ENCODE data around the gene GPR108. TPM values are rescaled to one million over a fixed set of nuclear protein-coding genes. Genes with fewer than 3 reads are reported as not detected.
A peak's percentile ranks its signal among the peaks of the same experiment; 100 is the strongest.

Gene GPR108
- total and polyA plus RNA-seq, 2 of the 13 experiments (the other 11 are each of a cell fraction or from before 2014, with no cell fraction given): 36.4 to 63.0 TPM

- H2AFZ ChIP-seq (ENCODE audit: low read length): no peak overlapping the region
- CTCF ChIA-PET (ENCODE audit: low intra/inter-chr PET ratio, low total read pairs): interaction anchor here (3.1 to 3.4 kb wide), 3 partner anchors 13 to 123 kb away, joined by 17 to 31 read pairs (median 25); no protein-coding TSS in a partner anchor
- TF ChIP-seq POLR2G (IDR thresholded peaks at IDR 0.05; ENCODE audit: low read depth, low read length) (no peak), ZBTB4 (CRISPR knock-in tag; IDR thresholded peaks at IDR 0.05; ENCODE audit: borderline replicate concordance) (no peak), AGO1 (IDR thresholded peaks at IDR 0.05; ENCODE audit: low read depth, low read length, poor library complexity, severe bottlenecking) (no peak), ZNF407 (CRISPR knock-in tag; IDR thresholded peaks at IDR 0.05; ENCODE audit: not compliant biosample characterization) (no peak), BRF2 (CRISPR knock-in tag; IDR thresholded peaks at IDR 0.05) (no peak)
These were observed 2.7 kb upstream of the GPR108 start for GRCh38 chr19:6739883-6740588.

More at GRCh38 chr19:6739883-6740588, 2.7 kb upstream of the GPR108 start:
- peaks cover 32% of the 10 kb centered on the region for H3K79me2 ChIP-seq (ENCODE audit: insufficient read depth, low read length)
- ATAC-seq: no peak
- H3K27ac ChIP-seq (ENCODE audit: extremely low read length, insufficient read depth, low read length): peak overlapping the region; percentile 66
- H4K20me1 ChIP-seq (ENCODE audit: insufficient read depth, low read length): peaks cover 16% of the 10 kb centered on the region
- H3K9ac ChIP-seq (ENCODE audit: insufficient read depth, low read depth, low read length): peak overlapping the region; percentile 76
- no peaks in the 10 kb centered on the region; a peak in 1 of 5 replicates for H3K27me3 ChIP-seq (ENCODE audit: control insufficient read depth in 1 of 2, insufficient read depth in 2 of 2, low read length in 2 of 2)
- FAIRE-seq: no peak
- intact Hi-C loops (cut with micrococcal nuclease; ENCODE audit: unreplicated experiment): loop anchor here (10.0 kb wide), 1 partner anchor 1135 kb away; the partner anchor contains the start of gene PRR36
- no peaks in the 10 kb centered on the region for H3K9me3 ChIP-seq (ENCODE audit: low read length)
- WGBS (ENCODE audit: low lambda C conversion rate): 0% methylated on average over 11 of the region's 34 CpGs
- POLR2A ChIA-PET: interaction anchor here (1.4 to 3.9 kb wide), 3 partner anchors 13 to 20 kb away, joined by 13 to 89 read pairs (median 20); partner anchors contain the start of gene C3
- peaks cover 62% of the 10 kb centered on the region for H3K4me1 ChIP-seq (ENCODE audit: insufficient read depth, low read length)
- no peak for DNase-seq (ENCODE audit: low spot score)
- peaks cover 4 to 20% of the 10 kb centered on the region in 2 experiments; a peak in 4 of 5 replicates for H3K36me3 ChIP-seq (replicated peaks in 1 of 2; ENCODE audit: control insufficient read depth in 1 of 2, insufficient read depth in 2 of 2, low read length in 2 of 2)
- BruUV-seq (replicated peaks): TSS peak; percentile 62
- peak overlapping the region; percentile 89 to 92 (median 92) for H3K4me3 ChIP-seq (replicated peaks in 1 of 3; ENCODE audit: insufficient read depth in 1 of 3, low read depth in 2 of 3, low read length in 3 of 3)
- in situ Hi-C loops (cut with HindIII; ENCODE audit: extremely low pct_ligation_motif_present, low pct_unique_long_range_greater_than_20kb): loop anchor here (5.0 kb wide), 1 partner anchor 122 kb away; no protein-coding TSS in a partner anchor
- H3K4me2 ChIP-seq (ENCODE audit: low read depth, low read length): peak overlapping the region; percentile 73
